Measurements from ENCODE around the gene UBTF. TPM values are rescaled to one million over a fixed set of nuclear protein-coding genes. Genes with fewer than 3 reads are reported as not detected.

UBTF gene
- total RNA-seq, 4 donors from 2014 or later: 54.8 to 102 (median 71.8) TPM

GRCh38 chr17:44204441-44204882, 15.0 kb downstream of the UBTF start:
- Histone ChIP-seq H3K9me3 (no peaks in the 10 kb centered on the region), H3K27ac (no peak overlapping the region), H3K4me3 (no peak overlapping the region), H3K27me3 (no peaks in the 10 kb centered on the region), H3K36me3 (peaks cover 26% of the 10 kb centered on the region), H3K4me1 (peaks cover 32% of the 10 kb centered on the region)
- DNase-seq (ENCODE audit: low spot score in 2 of 2): no peak
- TF ChIP-seq CTCF (IDR thresholded peaks at IDR 0.05): no peak
- TF ChIP-seq EP300 (IDR thresholded peaks at IDR 0.05): no peak
- TF ChIP-seq POLR2AphosphoS5 (IDR thresholded peaks at IDR 0.05): no peak
- TF ChIP-seq POLR2A (IDR thresholded peaks at IDR 0.05): no peak
- WGBS: 55% methylated on average over 5 of the region's 5 CpGs

- H3K36me3 ChIP-seq: peaks cover 20% of the 10 kb centered on the region
- peak; percentile 40 to 60 for TF ChIP-seq CTCF (IDR thresholded peaks at IDR 0.05)
- no peak for TF ChIP-seq EP300 (IDR thresholded peaks at IDR 0.05)
- TF ChIP-seq POLR2A (IDR thresholded peaks at IDR 0.05): no peak
- peaks cover 32% of the 10 kb centered on the region for H3K4me1 ChIP-seq
- no peaks in the 10 kb centered on the region for H3K9me3 ChIP-seq
- DNase-seq (ENCODE audit: low spot score in 2 of 2): no peak
- no peak overlapping the region for H3K4me3 ChIP-seq
- peak overlapping the region; percentile 4 for H3K27ac ChIP-seq
- no peaks in the 10 kb centered on the region for H3K27me3 ChIP-seq
- WGBS: 44% methylated on average over 9 of the region's 9 CpGs
Measured at GRCh38 chr17:44203731-44204440, 15.6 kb downstream of the UBTF start.

GRCh38 chr17:44202756-44203155, 16.7 kb downstream of the UBTF start:
- DNase-seq (ENCODE audit: low spot score in 2 of 2): no peak
- peaks cover 12% of the 10 kb centered on the region for H3K36me3 ChIP-seq
- no peaks in the 10 kb centered on the region for H3K9me3 ChIP-seq
- H3K27me3 ChIP-seq: no peaks in the 10 kb centered on the region
- TF ChIP-seq CTCF (IDR thresholded peaks at IDR 0.05) (no peak), EP300 (IDR thresholded peaks at IDR 0.05) (no peak), POLR2AphosphoS5 (IDR thresholded peaks at IDR 0.05) (no peak), POLR2A (IDR thresholded peaks at IDR 0.05) (no peak)
- H3K27ac ChIP-seq: no peak overlapping the region
- H3K4me3 ChIP-seq: no peak overlapping the region
- 80% methylated on average over 4 of the region's 4 CpGs for WGBS
- peaks cover 38% of the 10 kb centered on the region for H3K4me1 ChIP-seq

GRCh38 chr17:44200478-44201155, 18.9 kb downstream of the UBTF start:
- Histone ChIP-seq H3K9me3 (no peaks in the 10 kb centered on the region), H3K27ac (peak overlapping the region; percentile 99), H3K4me3 (peak overlapping the region; percentile 94), H3K27me3 (no peaks in the 10 kb centered on the region), H3K36me3 (peaks cover 16% of the 10 kb centered on the region), H3K4me1 (peaks cover 48% of the 10 kb centered on the region)
- WGBS: 9% methylated on average over 22 of the region's 36 CpGs
- TF ChIP-seq CTCF (IDR thresholded peaks at IDR 0.05) (no peak), POLR2AphosphoS5 (IDR thresholded peaks at IDR 0.05) (no peak), POLR2A (IDR thresholded peaks at IDR 0.05) (no peak), EP300 (IDR thresholded peaks at IDR 0.05) (no peak)
- DNase-seq (ENCODE audit: low spot score in 2 of 2): no peak

Data from suprapubic skin (tissue), 4 donors.